Breast epithelium (tissue), 4 donors: ENCODE data around the gene SAXO1. TPM values are rescaled to one million over a fixed set of nuclear protein-coding genes. Genes with fewer than 3 reads are reported as not detected.

ENCODE experiments used
- DNase-seq, 2 donors: peaks; one replicate each; pipeline ENCODE4 v3.0.0-alpha.2; 2019; ENCODE audit warnings: low spot score in 2 of 2
- H3K27ac ChIP-seq, 2 donors: fragments of 200-600 bp; sonication (generic) in 1 of 2; one replicate each; pipeline ENCODE4 v1.5.1; 2016 to 2019; ENCODE audit warnings: mild to moderate bottlenecking in 1 of 2
- H3K27me3 ChIP-seq, 2 donors: fragments of 200-600 bp; sonication (generic) in 1 of 2; one replicate each; pipeline versions ENCODE4 v1.5.1 to v1.6.0; 2017 to 2019; ENCODE audit warnings: control low read depth in 1 of 2, mild to moderate bottlenecking in 1 of 2
- H3K36me3 ChIP-seq: fragments of 200-600 bp; one replicate; pipeline ENCODE4 v1.5.1; 2019
- H3K4me1 ChIP-seq, 2 donors: fragments of 200-600 bp; sonication (generic); one replicate each; pipeline ENCODE4 v1.5.1; 2016 to 2019; ENCODE audit warnings: control low read depth in 1 of 2
- H3K4me3 ChIP-seq, 3 donors: fragments of 200-600 bp; sonication (generic); 1 replicate in 2 of 3; 2 replicates in 1 of 3; pipeline ENCODE4 v1.5.1; 2016 to 2019; ENCODE audit warnings: mild to moderate bottlenecking in 3 of 3, moderate library complexity in 2 of 3
- H3K9me3 ChIP-seq, 2 donors: fragments of 200-600 bp; sonication (generic) in 1 of 2; one replicate each; pipeline ENCODE4 v1.5.1; 2016 to 2019; ENCODE audit warnings: control low read depth in 1 of 2
- CTCF ChIP-seq, 3 donors: fragments of 450-650 bp; IDR thresholded peaks; one replicate each; pipeline ENCODE4 v1.5.1; 2016 to 2017; ENCODE audit warnings: antibody characterized with exemption in 3 of 3, mild to moderate bottlenecking in 3 of 3, moderate library complexity in 3 of 3
- POLR2A ChIP-seq: fragments of 450-650 bp; IDR thresholded peaks from one replicate; pipeline ENCODE4 v1.6.1; 2016; ENCODE audit warnings: antibody characterized with exemption, mild to moderate bottlenecking, moderate library complexity
- POLR2AphosphoS5 ChIP-seq, 3 donors: sonication (generic); formaldehyde crosslinking; IDR thresholded peaks; one replicate each; pipeline ENCODE4 v1.6.1; 2017; ENCODE audit warnings: antibody characterized with exemption in 3 of 3
- intact Hi-C: fragments of 100-400 bp; cut with DNase I; formaldehyde crosslinking; loops from one replicate; pipeline ENCODE4 v1.15.1; 2023; ENCODE audit warnings: low total_unique reads
- total RNA-seq, 3 donors: library from RNA; depleted of rRNA; stranded (reverse); fragments of >200 nt; gene quantifications; one replicate each; pipeline ENCODE4 v1.1.0, GENCODE V29; 2016

Gene SAXO1
- total RNA-seq, 3 donors from 2014 or later = 0.16 to 0.29 TPM; not detected in 1

GRCh38 chr9:18905883-18906629 is 127.0 kb downstream of the SAXO1 start:
- TF ChIP-seq POLR2A (no peak), POLR2AphosphoS5 (IDR thresholded peaks at IDR 0.05) (no peak), CTCF (IDR thresholded peaks at IDR 0.05) (no peak)
- Histone ChIP-seq H3K36me3 (no peaks in the 10 kb centered on the region), H3K27me3 (no peaks in the 10 kb centered on the region), H3K27ac (no peak overlapping the region), H3K4me3 (no peak overlapping the region), H3K9me3 (peaks cover 0 to 10% of the 10 kb centered on the region in 2 donors), H3K4me1 (no peaks in the 10 kb centered on the region)
- intact Hi-C loops = no loop called here
- no peak for DNase-seq

GRCh38 chr9:18905028-18905882 is 127.8 kb downstream of the SAXO1 start:
- Histone ChIP-seq H3K9me3 (peaks cover 0 to 16% of the 10 kb centered on the region in 2 donors), H3K4me1 (no peaks in the 10 kb centered on the region), H3K4me3 (no peak overlapping the region), H3K36me3 (no peaks in the 10 kb centered on the region), H3K27me3 (no peaks in the 10 kb centered on the region), H3K27ac (no peak overlapping the region)
- TF ChIP-seq POLR2AphosphoS5 (IDR thresholded peaks at IDR 0.05) (no peak), POLR2A (no peak), CTCF (IDR thresholded peaks at IDR 0.05) (no peak)
- intact Hi-C loops = no loop called here
- DNase-seq = no peak

GRCh38 chr9:18903450-18903849 is 129.6 kb downstream of the SAXO1 start:
- H3K27me3 ChIP-seq = no peaks in the 10 kb centered on the region
- no peak for TF ChIP-seq POLR2A
- no peak for TF ChIP-seq CTCF (IDR thresholded peaks at IDR 0.05)
- TF ChIP-seq POLR2AphosphoS5 (IDR thresholded peaks at IDR 0.05) = no peak
- no peaks in the 10 kb centered on the region for H3K4me1 ChIP-seq
- intact Hi-C loops = no loop called here
- peaks cover 0 to 17% of the 10 kb centered on the region in 2 donors for H3K9me3 ChIP-seq
- no peaks in the 10 kb centered on the region for H3K36me3 ChIP-seq
- H3K27ac ChIP-seq = no peak overlapping the region
- no peak overlapping the region for H3K4me3 ChIP-seq
- no peak for DNase-seq

GRCh38 chr9:18896531-18897179 is 136.4 kb downstream of the SAXO1 start:
- H3K27me3 ChIP-seq = no peaks in the 10 kb centered on the region
- intact Hi-C loops = no loop called here
- H3K27ac ChIP-seq = no peak overlapping the region
- H3K4me1 ChIP-seq = no peaks in the 10 kb centered on the region
- H3K4me3 ChIP-seq = no peak overlapping the region
- H3K9me3 ChIP-seq = peaks cover 20 to 33% of the 10 kb centered on the region in 2 donors
- TF ChIP-seq POLR2A (no peak), CTCF (IDR thresholded peaks at IDR 0.05) (no peak), POLR2AphosphoS5 (IDR thresholded peaks at IDR 0.05) (no peak)
- no peaks in the 10 kb centered on the region for H3K36me3 ChIP-seq
- DNase-seq = no peak
